SK-N-SH (cell line): ENCODE results near the gene BCAS3. TPM values are rescaled to one million over a fixed set of nuclear protein-coding genes. Genes with fewer than 3 reads are reported as not detected.

Experiments used
- CTCF ChIA-PET: fragments of 300-600, 350-600 bp; formaldehyde crosslinking; extraction: SDS; loops from one replicate; lab custom pipeline; 2021; lab: Yijun Ruan, JAX
- POLR2A ChIA-PET: fragments of 350-600 bp; sonication (Branson Sonifier 250); formaldehyde crosslinking; extraction: SDS; loops from one replicate; lab custom pipeline; 2020; ENCODE audit warnings: antibody characterized with exemption, inconsistent platforms; lab: Yijun Ruan, JAX
- DNase-seq: peaks from one replicate; pipeline ENCODE4 v3.0.0; 2012
- H2AFZ ChIP-seq: fragments of 200-600 bp; sonication (generic); 2 replicates; pipeline ENCODE4 v1.8.1; 2016; ENCODE audit warnings: antibody characterized with exemption, mild to moderate bottlenecking, low read depth
- H3F3A ChIP-seq: fragments of 200-600 bp; sonication (generic); replicated peaks from 2 replicates; pipeline ENCODE3; 2016; ENCODE audit warnings: antibody characterized with exemption, mild to moderate bottlenecking; ENCODE audit not compliant: insufficient read depth
- H3K27ac ChIP-seq, 2 experiments: fragments of 200-500 bp in 1 of 2; fragments of 200-600 bp in 1 of 2; sonication (Bioruptor generic) in 1 of 2; sonication (generic), shearing (Covaris generic) in 1 of 2; 2 replicates each; pipeline versions ENCODE4 v1.5.1 to v1.6.1; 2014 to 2016; ENCODE audit warnings: low read depth in 2 of 2, inconsistent platforms in 1 of 2, low read length in 1 of 2, mild to moderate bottlenecking in 1 of 2, mixed read lengths in 1 of 2
- H3K27me3 ChIP-seq: fragments of 200-600 bp; sonication (generic), shearing (Covaris generic); 2 replicates; pipeline ENCODE4 v1.6.1; 2016; ENCODE audit warnings: mixed run types; ENCODE audit not compliant: insufficient read depth
- H3K36me3 ChIP-seq, 2 experiments: fragments of 200-500 bp in 1 of 2; fragments of 200-600 bp in 1 of 2; sonication (Bioruptor generic) in 1 of 2; sonication (generic) in 1 of 2; replicated peaks in 1 of 2; 2 replicates each; pipeline versions ENCODE3 to v1.5.1; 2014 to 2016; ENCODE audit warnings: low read length in 1 of 2, mild to moderate bottlenecking in 1 of 2; ENCODE audit not compliant: insufficient read depth in 2 of 2, control insufficient read depth in 1 of 2
- H3K4me1 ChIP-seq, 2 experiments: fragments of 200-500 bp in 1 of 2; fragments of 200-600 bp in 1 of 2; sonication (Bioruptor generic) in 1 of 2; sonication (generic), shearing (Covaris generic) in 1 of 2; 2 replicates each; pipeline versions ENCODE4 v1.5.1 to v1.6.1; 2014 to 2016; ENCODE audit warnings: low read depth in 1 of 2, low read length in 1 of 2, mixed run types in 1 of 2; ENCODE audit not compliant: insufficient read depth in 2 of 2, control insufficient read depth in 1 of 2
- H3K4me2 ChIP-seq: fragments of 200-600 bp; sonication (generic), shearing (Covaris generic); 2 replicates; pipeline ENCODE4 v1.6.1; 2017; ENCODE audit warnings: mixed run types
- H3K4me3 ChIP-seq, 2 experiments: fragments of 200-500 bp in 1 of 2; fragments of 200-600 bp in 1 of 2; sonication (Bioruptor generic) in 1 of 2; sonication (generic), shearing (Covaris generic) in 1 of 2; 2 replicates each; pipeline versions ENCODE4 v1.5.1 to v1.8.1; 2014 to 2016; ENCODE audit warnings: low read depth in 2 of 2, inconsistent platforms in 1 of 2, low read length in 1 of 2, mild to moderate bottlenecking in 1 of 2, mixed read lengths in 1 of 2, moderate library complexity in 1 of 2
- H3K79me2 ChIP-seq: fragments of 200-600 bp; sonication (generic); 2 replicates; pipeline ENCODE4 v1.8.1; 2017; ENCODE audit warnings: mild to moderate bottlenecking; ENCODE audit not compliant: insufficient read depth
- H3K9ac ChIP-seq: fragments of 200-600 bp; sonication (generic); 2 replicates; pipeline ENCODE4 v1.6.1; 2017; ENCODE audit warnings: mixed run types
- H3K9me2 ChIP-seq: fragments of 200-600 bp; sonication (generic); 2 replicates; pipeline ENCODE4 v1.6.1; 2017; ENCODE audit warnings: mixed run types
- H3K9me3 ChIP-seq: fragments of 200-600 bp; sonication (generic); 2 replicates; pipeline ENCODE4 v1.6.1; 2017; ENCODE audit warnings: mixed run types, mild to moderate bottlenecking, moderate library complexity
- H4K20me1 ChIP-seq: fragments of 200-600 bp; sonication (generic); 2 replicates; pipeline ENCODE4 v1.6.1; 2017; ENCODE audit warnings: mild to moderate bottlenecking, mixed run types; ENCODE audit not compliant: insufficient read depth
- EP300 ChIP-seq, 2 experiments: IDR thresholded peaks; 2 replicates each; pipeline versions ENCODE4 v1.4.0 to v1.6.1; 2012; ENCODE audit warnings: borderline replicate concordance in 1 of 2, low read depth in 1 of 2, low read length in 1 of 2
- FOSL2 ChIP-seq: IDR thresholded peaks from 2 replicates; pipeline ENCODE4 v1.4.0; 2012; ENCODE audit warnings: low read depth, mild to moderate bottlenecking, moderate library complexity, borderline replicate concordance
- FOXM1 ChIP-seq: IDR thresholded peaks from 2 replicates; pipeline ENCODE4 v1.4.0; 2012; ENCODE audit warnings: low read depth, mild to moderate bottlenecking
- MEF2A ChIP-seq: IDR thresholded peaks from 2 replicates; pipeline ENCODE4 v1.4.0; 2012; ENCODE audit warnings: low read depth, borderline replicate concordance
- NFIC ChIP-seq: IDR thresholded peaks from 2 replicates; pipeline ENCODE4 v1.4.0; 2012; ENCODE audit warnings: borderline replicate concordance
- RAD21 ChIP-seq: IDR thresholded peaks from 2 replicates; pipeline ENCODE4 v1.6.1; 2012; ENCODE audit warnings: mild to moderate bottlenecking, low read length
- RXRA ChIP-seq: IDR thresholded peaks from 2 replicates; pipeline ENCODE4 v1.4.0; 2012; ENCODE audit warnings: low read depth, mild to moderate bottlenecking, borderline replicate concordance
- SIN3A ChIP-seq: IDR thresholded peaks from 2 replicates; pipeline ENCODE4 v1.6.1; 2012; ENCODE audit warnings: low read depth, mild to moderate bottlenecking, low read length, moderate library complexity, borderline replicate concordance
- TCF12 ChIP-seq: IDR thresholded peaks from 2 replicates; pipeline ENCODE4 v1.4.0; 2012
- TEAD4 ChIP-seq: IDR thresholded peaks from 2 replicates; pipeline ENCODE4 v1.4.0; 2012; ENCODE audit warnings: mild to moderate bottlenecking, borderline replicate concordance; ENCODE audit not compliant: insufficient read depth
- WGBS: methylation state at CpG from one replicate; pipeline ENCODE4 v1.1.6; 2017; ENCODE audit warnings: low lambda C conversion rate; 5-methylcytosine and 5-hydroxymethylcytosine counted together
- polyA plus RNA-seq, 3 experiments: library from polyadenylated mRNA; depleted of rRNA; stranded (reverse); fragments of >200 nt; gene quantifications; 2 replicates each; pipeline ENCODE4 v1.2.3, GENCODE V29; 2012
- TF ChIP-seq, protein P1 (sequence below): IDR thresholded peaks from 2 replicates; pipeline ENCODE4 v1.4.0; 2012; ENCODE audit warnings: low read depth, borderline replicate concordance
- TF ChIP-seq, protein P2 (sequence below): fragments of 150-350 bp; IDR thresholded peaks from 2 replicates; pipeline ENCODE4 v1.6.1; 2017; ENCODE audit warnings: antibody characterized with exemption, low read length, low read depth, borderline replicate concordance
- TF ChIP-seq, protein P3 (sequence below): IDR thresholded peaks from 2 replicates; pipeline ENCODE4; 2012
- TF ChIP-seq, protein P4 (sequence below): IDR thresholded peaks from 2 replicates; pipeline ENCODE4 v1.4.0; 2012; ENCODE audit warnings: low read depth, borderline replicate concordance

BCAS3 gene
- polyA plus RNA-seq, 1 of the 3 experiments (the other 2 are of a cell fraction) = 5.9 TPM

DNA sequence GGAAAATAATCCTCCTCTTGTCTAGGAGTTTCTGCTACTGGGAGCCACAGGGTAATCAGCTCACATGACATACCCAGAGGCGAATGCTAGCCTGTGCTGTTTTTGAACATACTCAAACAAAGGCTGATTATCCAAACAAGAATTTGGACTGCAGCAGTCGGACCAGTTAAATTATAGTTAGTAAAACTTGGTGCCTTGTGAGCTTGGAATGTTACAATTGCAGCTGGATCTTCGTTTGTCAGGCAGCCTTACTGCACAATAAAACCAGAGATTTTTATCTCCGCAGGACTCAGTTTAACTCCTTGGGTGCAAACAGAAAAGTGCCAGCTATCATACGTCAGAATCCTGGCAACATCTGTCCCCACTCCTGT is 558.2 kb downstream of the BCAS3 start:
- no peak overlapping the region for H2AFZ ChIP-seq
- no peak overlapping the region for H3K4me3 ChIP-seq
- 38% methylated on average over 5 of the region's 5 CpGs for WGBS
- ChIA-PET CTCF (interaction anchor here (0.7 to 2.7 kb wide), 5 partner anchors 10 to 123 kb away, joined by 3 to 12 read pairs (median 3); no protein-coding TSS in a partner anchor), POLR2A (no interaction called here)
- peaks cover 7 to 18% of the 10 kb centered on the region in 2 experiments; a peak in 3 of 4 replicates for H3K4me1 ChIP-seq
- no peaks in the 10 kb centered on the region for H3K9me2 ChIP-seq
- H3K9ac ChIP-seq = no peak overlapping the region
- H3K9me3 ChIP-seq = no peaks in the 10 kb centered on the region
- no peaks in the 10 kb centered on the region for H3F3A ChIP-seq
- H3K79me2 ChIP-seq = no peaks in the 10 kb centered on the region
- no peak for DNase-seq
- no peaks in the 10 kb centered on the region for H3K27me3 ChIP-seq
- peak overlapping the region; percentile 11 to 50; a peak in 3 of 4 replicates for H3K27ac ChIP-seq
- no peaks in the 10 kb centered on the region for H4K20me1 ChIP-seq
- H3K4me2 ChIP-seq = peak overlapping the region; percentile 18; the same call in 1 of the 2 replicates
- TF ChIP-seq, protein P1, sequence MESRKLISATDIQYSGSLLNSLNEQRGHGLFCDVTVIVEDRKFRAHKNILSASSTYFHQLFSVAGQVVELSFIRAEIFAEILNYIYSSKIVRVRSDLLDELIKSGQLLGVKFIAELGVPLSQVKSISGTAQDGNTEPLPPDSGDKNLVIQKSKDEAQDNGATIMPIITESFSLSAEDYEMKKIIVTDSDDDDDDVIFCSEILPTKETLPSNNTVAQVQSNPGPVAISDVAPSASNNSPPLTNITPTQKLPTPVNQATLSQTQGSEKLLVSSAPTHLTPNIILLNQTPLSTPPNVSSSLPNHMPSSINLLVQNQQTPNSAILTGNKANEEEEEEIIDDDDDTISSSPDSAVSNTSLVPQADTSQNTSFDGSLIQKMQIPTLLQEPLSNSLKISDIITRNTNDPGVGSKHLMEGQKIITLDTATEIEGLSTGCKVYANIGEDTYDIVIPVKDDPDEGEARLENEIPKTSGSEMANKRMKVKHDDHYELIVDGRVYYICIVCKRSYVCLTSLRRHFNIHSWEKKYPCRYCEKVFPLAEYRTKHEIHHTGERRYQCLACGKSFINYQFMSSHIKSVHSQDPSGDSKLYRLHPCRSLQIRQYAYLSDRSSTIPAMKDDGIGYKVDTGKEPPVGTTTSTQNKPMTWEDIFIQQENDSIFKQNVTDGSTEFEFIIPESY = no peak
- TF ChIP-seq EP300 (IDR thresholded peaks at IDR 0.05; ENCODE audit: borderline replicate concordance in 1 of 2, low read depth in 1 of 2, low read length in 1 of 2) (no peak), TCF12 (peak; percentile 11; the same call in 1 of the 2 replicates), SIN3A (no peak), MEF2A (peak; percentile 35; the same call in 1 of the 2 replicates), FOXM1 (no peak), FOSL2 (no peak), RAD21 (peak; percentile 9; the same call in 1 of the 2 replicates), TEAD4 (no peak), NFIC (no peak), RXRA (no peak)
- TF ChIP-seq, protein P2, sequence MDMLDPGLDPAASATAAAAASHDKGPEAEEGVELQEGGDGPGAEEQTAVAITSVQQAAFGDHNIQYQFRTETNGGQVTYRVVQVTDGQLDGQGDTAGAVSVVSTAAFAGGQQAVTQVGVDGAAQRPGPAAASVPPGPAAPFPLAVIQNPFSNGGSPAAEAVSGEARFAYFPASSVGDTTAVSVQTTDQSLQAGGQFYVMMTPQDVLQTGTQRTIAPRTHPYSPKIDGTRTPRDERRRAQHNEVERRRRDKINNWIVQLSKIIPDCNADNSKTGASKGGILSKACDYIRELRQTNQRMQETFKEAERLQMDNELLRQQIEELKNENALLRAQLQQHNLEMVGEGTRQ = no peak
- TF ChIP-seq, protein P3, sequence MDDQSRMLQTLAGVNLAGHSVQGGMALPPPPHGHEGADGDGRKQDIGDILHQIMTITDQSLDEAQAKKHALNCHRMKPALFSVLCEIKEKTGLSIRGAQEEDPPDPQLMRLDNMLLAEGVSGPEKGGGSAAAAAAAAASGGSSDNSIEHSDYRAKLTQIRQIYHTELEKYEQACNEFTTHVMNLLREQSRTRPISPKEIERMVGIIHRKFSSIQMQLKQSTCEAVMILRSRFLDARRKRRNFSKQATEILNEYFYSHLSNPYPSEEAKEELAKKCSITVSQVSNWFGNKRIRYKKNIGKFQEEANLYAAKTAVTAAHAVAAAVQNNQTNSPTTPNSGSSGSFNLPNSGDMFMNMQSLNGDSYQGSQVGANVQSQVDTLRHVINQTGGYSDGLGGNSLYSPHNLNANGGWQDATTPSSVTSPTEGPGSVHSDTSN = no peak
- TF ChIP-seq, protein P4, sequence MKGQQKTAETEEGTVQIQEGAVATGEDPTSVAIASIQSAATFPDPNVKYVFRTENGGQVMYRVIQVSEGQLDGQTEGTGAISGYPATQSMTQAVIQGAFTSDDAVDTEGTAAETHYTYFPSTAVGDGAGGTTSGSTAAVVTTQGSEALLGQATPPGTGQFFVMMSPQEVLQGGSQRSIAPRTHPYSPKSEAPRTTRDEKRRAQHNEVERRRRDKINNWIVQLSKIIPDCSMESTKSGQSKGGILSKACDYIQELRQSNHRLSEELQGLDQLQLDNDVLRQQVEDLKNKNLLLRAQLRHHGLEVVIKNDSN = peak; percentile 14; the same call in 1 of the 2 replicates
- no peaks in the 10 kb centered on the region for H3K36me3 ChIP-seq
